Neural progenitor cell (in vitro differentiated cells): ENCODE results near the gene NAA11. TPM values are rescaled to one million over a fixed set of nuclear protein-coding genes. Genes with fewer than 3 reads are reported as not detected.

Source experiments
- DNase-seq: peaks from one replicate; pipeline ENCODE4 v3.0.0-alpha.2; 2016; ENCODE audit warnings: low spot score
- H2AFZ ChIP-seq: fragments of 200-600 bp; sonication (generic); replicated peaks from 2 replicates; pipeline ENCODE4 v1.6.1; 2016; ENCODE audit warnings: antibody characterized with exemption
- H3F3A ChIP-seq: fragments of 200-600 bp; sonication (generic); 2 replicates; pipeline ENCODE4 v1.6.1; 2016; ENCODE audit warnings: antibody characterized with exemption, low read depth
- H3K27ac ChIP-seq: fragments of 200-600 bp; sonication (generic); 2 replicates; pipeline ENCODE4 v1.5.1; 2016; ENCODE audit warnings: mild to moderate bottlenecking
- H3K27me3 ChIP-seq: fragments of 200-600 bp; sonication (generic); 2 replicates; pipeline ENCODE4 v1.6.1; 2016; ENCODE audit warnings: mild to moderate bottlenecking, moderate library complexity
- H3K36me3 ChIP-seq: fragments of 200-600 bp; sonication (generic); 2 replicates; pipeline ENCODE4 v1.5.1; 2016
- H3K4me1 ChIP-seq: fragments of 200-600 bp; sonication (generic); 2 replicates; pipeline ENCODE4 v1.6.1; 2016; ENCODE audit warnings: mixed run types
- H3K4me2 ChIP-seq: fragments of 200-600 bp; sonication (generic); 2 replicates; pipeline ENCODE4 v1.6.1; 2016
- H3K4me3 ChIP-seq: fragments of 200-600 bp; sonication (generic); 2 replicates; pipeline ENCODE4 v1.5.1; 2016
- H3K79me2 ChIP-seq: fragments of 200-600 bp; sonication (generic); 2 replicates; pipeline ENCODE4 v1.6.1; 2016; ENCODE audit warnings: low read depth
- H3K9ac ChIP-seq: fragments of 200-600 bp; sonication (generic); 2 replicates; pipeline ENCODE4 v1.6.1; 2016
- H3K9me3 ChIP-seq: fragments of 200-600 bp; sonication (generic); 2 replicates; pipeline ENCODE4 v1.5.1; 2016; ENCODE audit warnings: low read depth
- H4K20me1 ChIP-seq: fragments of 200-600 bp; sonication (generic); 2 replicates; pipeline ENCODE4 v1.6.1; 2016; ENCODE audit warnings: low read depth
- H3K27ac Mint-ChIP-seq: 3 replicates; pipeline ENCODE4 v1.8.0; 2021; ENCODE audit warnings: mixed read lengths
- H3K27me3 Mint-ChIP-seq: 2 replicates; pipeline ENCODE4 v1.8.0; 2022; ENCODE audit warnings: low read depth, mild to moderate bottlenecking, inconsistent platforms, moderate library complexity, mixed read lengths; ENCODE audit not compliant: insufficient read depth
- H3K36me3 Mint-ChIP-seq: 3 replicates; pipeline ENCODE4 v1.8.0; 2021; ENCODE audit warnings: mixed read lengths
- H3K4me1 Mint-ChIP-seq: 3 replicates; pipeline ENCODE4 v1.8.0; 2021; ENCODE audit warnings: mixed read lengths
- H3K4me3 Mint-ChIP-seq: 3 replicates; pipeline ENCODE4 v1.8.0; 2021; ENCODE audit warnings: mild to moderate bottlenecking, moderate library complexity, mixed read lengths
- H3K9me3 Mint-ChIP-seq: 3 replicates; pipeline ENCODE4 v1.8.0; 2020; ENCODE audit warnings: mixed read lengths
- CTCF ChIP-seq: fragments of 200-600 bp; sonication (generic); IDR thresholded peaks from 2 replicates; pipeline ENCODE4 v1.5.1; 2017; ENCODE audit warnings: antibody characterized with exemption, mild to moderate bottlenecking
- EZH2 ChIP-seq: fragments of 200-600 bp; sonication (generic); IDR thresholded peaks from 2 replicates; pipeline ENCODE4 v1.6.1; 2017; ENCODE audit warnings: antibody characterized with exemption, mild to moderate bottlenecking, moderate library complexity
- EZH2phosphoT487 ChIP-seq: fragments of 200-600 bp; sonication (generic); IDR thresholded peaks from 2 replicates; pipeline ENCODE4 v1.6.1; 2017; ENCODE audit warnings: antibody characterized with exemption
- total RNA-seq: library from RNA; depleted of rRNA; stranded (reverse); fragments of >200 nt; gene quantifications from 2 replicates; pipeline ENCODE4 v1.2.3, GENCODE V29; 2015; ENCODE audit warnings: low replicate concordance

NAA11 gene
- total RNA-seq, 1 donor from 2014 or later = not detected

DNA sequence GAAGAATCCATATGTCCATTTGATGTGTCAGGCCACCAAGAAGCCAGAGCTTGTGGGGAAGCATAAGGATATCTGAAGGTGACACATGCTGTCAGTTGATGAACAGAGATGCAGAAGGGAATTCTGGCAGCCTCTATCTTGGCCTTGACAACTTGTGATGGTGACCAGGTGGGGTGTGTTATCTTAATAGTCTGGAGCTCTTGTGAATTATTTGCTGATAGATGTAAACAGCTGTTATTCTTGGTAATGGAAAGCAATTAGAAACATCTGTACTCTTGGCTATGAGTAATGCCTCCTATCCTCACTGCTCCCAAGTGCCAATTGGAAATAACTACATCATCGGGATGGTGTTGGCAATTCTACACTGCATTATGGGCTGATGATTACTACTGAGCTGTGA is 51.9 kb downstream of the NAA11 start:
- Mint-ChIP-seq H3K27ac (no peak overlapping the region), H3K27me3 (peaks cover 2% of the 10 kb centered on the region), H3K36me3 (no peaks in the 10 kb centered on the region), H3K9me3 (peaks cover 3% of the 10 kb centered on the region), H3K4me1 (peaks cover 2% of the 10 kb centered on the region), H3K4me3 (no peak overlapping the region)
- H3K9ac ChIP-seq = no peak overlapping the region
- no peak overlapping the region for H3K4me3 ChIP-seq
- H4K20me1 ChIP-seq = no peaks in the 10 kb centered on the region
- H3K9me3 ChIP-seq = no peaks in the 10 kb centered on the region
- peaks cover 11% of the 10 kb centered on the region for H3K4me1 ChIP-seq
- H3F3A ChIP-seq = peaks cover 7% of the 10 kb centered on the region
- no peak for DNase-seq
- H3K79me2 ChIP-seq = no peaks in the 10 kb centered on the region
- no peak for TF ChIP-seq EZH2phosphoT487
- H3K36me3 ChIP-seq = no peaks in the 10 kb centered on the region
- H3K4me2 ChIP-seq = no peak overlapping the region
- no peak overlapping the region for H2AFZ ChIP-seq
- H3K27ac ChIP-seq = no peak overlapping the region
- H3K27me3 ChIP-seq = no peaks in the 10 kb centered on the region

DNA sequence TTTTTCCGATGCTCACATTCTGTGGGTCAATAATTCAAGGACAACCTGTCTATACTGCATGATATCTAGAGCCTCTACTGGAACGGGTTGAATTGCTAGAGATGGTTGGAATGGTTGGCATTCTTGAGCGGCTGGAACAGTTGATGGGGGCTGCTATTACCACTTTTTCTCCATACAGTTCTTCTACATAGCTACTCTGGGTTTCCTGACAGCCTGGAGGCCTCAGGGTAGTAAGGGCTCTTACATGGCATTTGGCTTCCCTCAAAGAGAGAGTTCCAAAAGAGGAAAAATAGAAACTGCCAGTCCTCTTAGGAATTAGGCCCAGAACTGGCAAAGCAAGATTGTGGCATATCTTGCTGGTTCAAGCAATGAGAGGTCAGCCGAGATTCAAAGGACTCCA is 53.1 kb downstream of the NAA11 start:
- H3F3A ChIP-seq = peaks cover 3% of the 10 kb centered on the region
- Mint-ChIP-seq H3K27ac (no peak overlapping the region), H3K9me3 (peaks cover 3% of the 10 kb centered on the region), H3K4me1 (no peaks in the 10 kb centered on the region), H3K36me3 (no peaks in the 10 kb centered on the region), H3K4me3 (no peak overlapping the region), H3K27me3 (peaks cover 2% of the 10 kb centered on the region)
- H3K4me3 ChIP-seq = no peak overlapping the region
- no peak overlapping the region for H3K9ac ChIP-seq
- no peak overlapping the region for H3K27ac ChIP-seq
- H3K79me2 ChIP-seq = no peaks in the 10 kb centered on the region
- no peak overlapping the region for H2AFZ ChIP-seq
- no peak for DNase-seq
- no peaks in the 10 kb centered on the region for H3K9me3 ChIP-seq
- TF ChIP-seq EZH2 (no peak), CTCF (no peak), EZH2phosphoT487 (no peak)
- H3K27me3 ChIP-seq = no peaks in the 10 kb centered on the region
- no peaks in the 10 kb centered on the region for H4K20me1 ChIP-seq
- no peaks in the 10 kb centered on the region for H3K36me3 ChIP-seq
- H3K4me2 ChIP-seq = no peak overlapping the region
- H3K4me1 ChIP-seq = peaks cover 4% of the 10 kb centered on the region

- Mint-ChIP-seq H3K9me3 (no peaks in the 10 kb centered on the region), H3K27me3 (no peaks in the 10 kb centered on the region), H3K36me3 (no peaks in the 10 kb centered on the region), H3K27ac (no peak overlapping the region), H3K4me3 (no peak overlapping the region), H3K4me1 (no peaks in the 10 kb centered on the region)
- Histone ChIP-seq H3K27ac (no peak overlapping the region), H3K4me1 (no peaks in the 10 kb centered on the region), H2AFZ (no peak overlapping the region), H3K9me3 (no peaks in the 10 kb centered on the region), H3K36me3 (no peaks in the 10 kb centered on the region), H3K9ac (no peak overlapping the region), H3K4me2 (no peak overlapping the region), H3K4me3 (no peak overlapping the region), H4K20me1 (no peaks in the 10 kb centered on the region), H3K27me3 (no peaks in the 10 kb centered on the region), H3F3A (no peaks in the 10 kb centered on the region), H3K79me2 (no peaks in the 10 kb centered on the region)
- no peak for TF ChIP-seq EZH2
- TF ChIP-seq EZH2phosphoT487 = no peak
- no peak for TF ChIP-seq CTCF
- DNase-seq = no peak
These were observed 53.7 kb downstream of the NAA11 start for GRCh38 chr4:79272126-79272525.

GRCh38 chr4:79267671-79268070 is 58.2 kb downstream of the NAA11 start:
- Histone ChIP-seq H4K20me1 (no peaks in the 10 kb centered on the region), H3K79me2 (no peaks in the 10 kb centered on the region), H3K27me3 (no peaks in the 10 kb centered on the region), H3K4me1 (peaks cover 12% of the 10 kb centered on the region), H3K4me2 (no peak overlapping the region), H2AFZ (no peak overlapping the region), H3K36me3 (no peaks in the 10 kb centered on the region), H3K9ac (no peak overlapping the region), H3K4me3 (no peak overlapping the region), H3K9me3 (no peaks in the 10 kb centered on the region), H3K27ac (no peak overlapping the region), H3F3A (no peaks in the 10 kb centered on the region)
- TF ChIP-seq CTCF (no peak), EZH2phosphoT487 (no peak), EZH2 (no peak)
- no peak overlapping the region for H3K4me3 Mint-ChIP-seq
- no peaks in the 10 kb centered on the region for H3K4me1 Mint-ChIP-seq
- H3K9me3 Mint-ChIP-seq = no peaks in the 10 kb centered on the region
- H3K36me3 Mint-ChIP-seq = no peaks in the 10 kb centered on the region
- H3K27ac Mint-ChIP-seq = no peak overlapping the region
- DNase-seq = no peak
- no peaks in the 10 kb centered on the region for H3K27me3 Mint-ChIP-seq

Other genes starting within 250 kb of the NAA11 start
- gene GK2, start 82.2 kb upstream of the NAA11 start, total RNA-seq = not detected in 2 replicates